ENCODE measurements around the gene PRICKLE2. TPM values are rescaled to one million over a fixed set of nuclear protein-coding genes. Genes with fewer than 3 reads are reported as not detected.

PRICKLE2 gene
- total RNA-seq, 1 experiment from 2014 or later = 9.5 TPM

DNA sequence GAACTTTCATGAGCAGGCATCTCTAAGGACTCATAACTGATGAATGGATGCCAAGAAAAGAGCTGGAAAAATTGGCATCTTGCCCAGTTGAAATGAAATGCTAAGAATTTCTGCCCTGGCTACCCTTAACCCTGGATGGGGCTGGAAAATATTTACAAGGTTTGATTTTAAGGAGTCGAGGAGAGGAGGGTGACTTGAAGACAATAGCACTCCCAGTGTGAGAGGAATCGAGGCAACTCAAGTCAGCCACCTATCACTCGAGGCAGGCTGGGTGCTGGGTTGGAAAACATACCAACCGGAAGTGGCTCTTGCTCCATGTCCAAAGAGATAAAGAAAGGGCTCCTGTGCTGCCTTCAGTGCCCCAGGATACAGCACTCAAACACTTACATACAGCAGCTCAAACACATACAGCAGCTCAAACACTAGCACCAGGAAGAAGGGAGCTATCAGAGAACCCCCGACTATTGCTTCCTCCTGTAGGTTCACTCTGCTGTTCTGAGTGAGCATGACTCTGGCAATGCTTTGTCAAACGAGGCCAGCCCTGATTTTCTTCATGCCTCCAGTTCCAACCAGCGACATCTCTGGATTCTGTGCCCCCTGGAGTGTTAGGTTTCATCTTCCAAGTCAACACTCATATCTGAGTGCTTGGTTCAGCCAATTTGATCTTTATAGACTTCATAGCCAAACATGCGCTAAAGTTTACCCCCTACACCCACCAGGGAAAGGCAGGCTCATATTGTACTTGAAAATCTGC is 4.9 kb downstream of the PRICKLE2 start:
- DNase-seq (ENCODE audit: low read depth) = peak; percentile 59

GRCh38 chr3:64218746-64219145 is 6.5 kb downstream of the PRICKLE2 start:
- no peak for DNase-seq (ENCODE audit: low read depth)

- no peak for DNase-seq (ENCODE audit: low read depth)
Observed at GRCh38 chr3:64218329-64218728, 6.9 kb downstream of the PRICKLE2 start.

GRCh38 chr3:64216274-64217147 is 8.8 kb downstream of the PRICKLE2 start:
- peak; percentile 33 for DNase-seq (ENCODE audit: low read depth)

- DNase-seq (ENCODE audit: low read depth) = no peak
Observed at GRCh38 chr3:64215559-64215958, 9.7 kb downstream of the PRICKLE2 start.

DNA sequence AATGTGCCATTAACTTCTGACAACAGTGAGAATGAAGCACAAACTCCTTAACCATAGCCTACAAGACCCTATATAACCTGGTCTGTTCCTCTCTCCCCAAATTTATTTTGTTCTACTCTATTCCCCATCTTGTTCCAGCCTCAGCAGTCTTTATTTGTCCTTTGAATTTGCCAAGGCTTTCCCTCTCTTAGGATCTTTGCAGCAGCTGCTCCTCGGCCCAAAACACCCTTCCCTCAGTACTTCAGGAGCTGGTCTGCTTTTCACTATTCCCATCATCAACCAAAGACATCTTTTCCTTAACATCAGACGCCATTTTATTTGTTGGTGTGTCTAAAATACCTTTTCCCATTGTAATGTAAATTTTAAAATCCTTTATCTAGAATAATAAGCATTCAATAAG is 10.2 kb downstream of the PRICKLE2 start:
- no peak for DNase-seq (ENCODE audit: low read depth)

DNA sequence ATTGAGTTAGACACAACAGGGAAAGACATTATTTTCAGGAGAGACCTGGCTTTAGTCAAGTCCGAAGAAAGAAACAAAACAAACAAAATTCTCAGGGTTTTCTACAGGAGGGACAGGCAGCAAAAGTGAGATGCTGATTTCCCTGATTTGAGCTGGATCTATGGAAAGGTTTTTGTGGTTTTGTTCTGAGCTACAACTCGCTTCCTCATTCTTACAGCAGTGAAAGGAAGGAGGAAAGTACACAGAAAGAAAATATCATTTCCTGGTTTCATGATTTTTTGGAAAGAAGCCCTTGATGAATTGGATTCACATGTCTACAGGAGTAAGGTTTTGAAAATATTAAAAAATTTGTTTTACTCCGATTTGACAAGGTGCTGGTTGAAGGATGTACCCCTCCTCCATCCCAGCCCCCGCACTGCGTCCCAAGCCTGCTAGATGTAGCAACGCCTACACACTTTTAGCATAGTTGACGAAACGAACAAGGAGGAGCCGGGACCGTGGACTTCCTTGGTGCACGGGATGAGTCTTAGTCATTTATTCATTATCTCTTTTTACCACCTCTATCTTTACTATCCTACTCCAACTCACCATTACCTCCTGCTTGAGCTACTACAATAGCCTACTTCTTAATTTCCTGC is 10.8 kb downstream of the PRICKLE2 start:
- DNase-seq (ENCODE audit: low read depth) = peak; percentile 56

DNA sequence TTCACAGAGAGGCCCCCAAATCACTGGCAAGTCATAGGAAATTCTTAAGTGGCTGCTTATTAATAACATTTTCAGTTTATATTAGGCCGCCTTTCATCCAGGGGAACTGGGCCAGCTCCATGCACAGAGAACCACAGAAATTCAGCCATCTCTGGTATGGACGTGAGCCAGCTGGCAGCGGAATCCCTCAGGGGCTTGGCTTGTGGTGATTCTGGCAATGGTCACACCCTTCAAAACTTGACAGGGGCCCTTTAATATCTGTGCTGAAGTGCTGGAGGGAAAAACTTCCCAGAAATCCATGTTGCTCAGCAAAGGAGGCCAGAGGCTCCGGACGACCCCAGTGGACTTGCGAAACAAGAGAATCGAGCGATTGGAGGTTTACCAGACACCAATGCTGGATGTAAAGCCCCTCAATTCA is 11.3 kb downstream of the PRICKLE2 start:
- peak; percentile 77 for DNase-seq (ENCODE audit: low read depth)

GRCh38 chr3:64213224-64213878 is 11.9 kb downstream of the PRICKLE2 start:
- no peak for DNase-seq (ENCODE audit: low read depth)

- DNase-seq (ENCODE audit: low read depth) = peak; percentile 47
Observed at GRCh38 chr3:64209866-64210621, 15.2 kb downstream of the PRICKLE2 start.

- DNase-seq (ENCODE audit: low read depth) = no peak
Observed at GRCh38 chr3:64207289-64208080, 17.8 kb downstream of the PRICKLE2 start.

- no peak for DNase-seq (ENCODE audit: low read depth)
Observed at GRCh38 chr3:64203969-64204908, 21.0 kb downstream of the PRICKLE2 start.

- DNase-seq (ENCODE audit: low read depth) = no peak
Observed at GRCh38 chr3:64203216-64203615, 22.1 kb downstream of the PRICKLE2 start.

DNA sequence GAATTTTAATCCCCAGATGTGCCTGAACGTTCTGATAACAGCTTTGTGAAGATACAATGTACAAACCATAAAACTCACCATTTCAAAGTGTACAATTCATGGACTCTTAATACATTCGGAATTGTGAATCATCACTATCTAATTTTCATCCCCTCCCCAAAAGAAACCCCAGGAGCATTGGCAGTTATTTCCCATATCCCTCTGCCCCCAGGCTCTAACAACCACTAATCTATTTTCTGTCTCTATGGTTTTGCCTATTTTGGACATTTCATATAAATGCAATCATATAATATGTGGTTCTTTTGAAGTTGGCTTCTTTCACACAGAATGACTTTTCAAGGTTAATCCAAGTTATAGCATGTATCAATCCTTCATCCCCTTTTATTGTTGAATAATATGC is 25.3 kb downstream of the PRICKLE2 start:
- DNase-seq (ENCODE audit: low read depth) = no peak

DNA sequence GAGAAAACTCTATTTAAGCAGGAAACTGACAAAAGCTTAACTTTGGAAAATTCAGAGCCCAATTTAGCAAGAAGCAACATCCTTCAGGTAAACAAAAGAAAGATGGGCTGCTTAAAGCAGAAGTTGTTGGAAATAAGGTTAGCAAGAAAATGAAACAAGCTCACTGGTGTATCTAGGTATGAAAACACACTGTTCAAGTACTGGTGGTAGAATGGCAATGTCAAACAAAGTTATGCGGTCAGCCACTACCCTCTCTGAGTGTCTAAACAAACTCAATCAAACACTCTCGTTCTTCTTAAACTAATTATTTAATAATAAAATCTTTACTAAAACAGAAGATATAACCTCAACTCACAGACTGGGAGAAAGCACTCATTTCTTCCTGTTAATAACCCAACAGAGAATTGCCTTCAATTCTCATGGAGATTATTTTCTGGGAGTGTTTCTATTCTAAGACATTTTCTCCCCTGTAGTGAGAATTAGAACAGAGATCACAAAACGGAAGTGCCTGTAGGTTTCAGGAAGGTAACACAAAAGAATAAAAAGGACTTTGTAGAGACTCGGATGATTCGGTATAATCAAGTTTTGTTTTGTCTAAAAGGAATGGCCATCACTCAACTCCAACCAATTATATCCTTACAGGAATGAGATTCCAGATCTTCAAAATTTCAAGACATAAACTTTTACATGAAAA is 28.9 kb downstream of the PRICKLE2 start:
- DNase-seq (ENCODE audit: low read depth) = no peak

- no peak for DNase-seq (ENCODE audit: low read depth)
Observed at GRCh38 chr3:64195789-64196188, 29.5 kb downstream of the PRICKLE2 start.

- no peak for DNase-seq (ENCODE audit: low read depth)
Observed at GRCh38 chr3:64191822-64192221, 33.4 kb downstream of the PRICKLE2 start.
